SK-MEL-5 (cell line): ENCODE data around the gene LRRC43. TPM values are rescaled to one million over a fixed set of nuclear protein-coding genes. Genes with fewer than 3 reads are reported as not detected.
"Not testable (repeated sequence)": the region's sequence is repeated elsewhere in the genome, so short reads cannot be mapped to it uniquely, and the experiment has no call there.

ENCODE experiments used
- DNase-seq: peaks from one replicate; pipeline ENCODE4 v3.0.0-alpha.2; 2016; ENCODE audit warnings: low read depth, low spot score
- in situ Hi-C: cut with HindIII; loops from 2 replicates; pipeline ENCODE4 v1.10.0; 2016; ENCODE audit warnings: low sequenced_read_pairs, high pct_unique_total_duplicates, low pct_unique_long_range_greater_than_20kb
- total RNA-seq: library from RNA; depleted of rRNA; stranded (reverse); fragments of >200 nt; shearing (Covaris generic); gene quantifications from 2 replicates; pipeline ENCODE4 v1.2.3, GENCODE V29; 2014

Gene LRRC43
- total RNA-seq, 1 experiment from 2014 or later = not detected

DNA sequence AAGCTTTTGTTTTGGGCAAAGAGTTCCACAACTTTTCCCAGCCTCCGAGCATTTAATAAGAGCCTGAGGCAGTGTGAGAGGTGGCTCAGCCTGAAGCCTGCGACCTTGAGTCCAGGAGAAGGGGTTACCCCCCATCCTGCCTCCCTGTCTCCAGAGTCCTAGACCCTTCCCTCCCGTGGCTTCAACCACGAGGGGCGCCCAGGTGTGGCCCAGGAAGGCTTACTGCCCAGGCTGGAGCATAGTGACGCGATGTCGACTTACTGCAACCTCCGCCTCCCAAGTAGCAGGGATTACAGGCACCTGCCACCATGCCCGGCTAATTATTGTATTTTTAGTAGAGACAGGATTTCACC is 641 bp downstream of the LRRC43 start:
- in situ Hi-C loops = no loop called here
- no peak for DNase-seq

DNA sequence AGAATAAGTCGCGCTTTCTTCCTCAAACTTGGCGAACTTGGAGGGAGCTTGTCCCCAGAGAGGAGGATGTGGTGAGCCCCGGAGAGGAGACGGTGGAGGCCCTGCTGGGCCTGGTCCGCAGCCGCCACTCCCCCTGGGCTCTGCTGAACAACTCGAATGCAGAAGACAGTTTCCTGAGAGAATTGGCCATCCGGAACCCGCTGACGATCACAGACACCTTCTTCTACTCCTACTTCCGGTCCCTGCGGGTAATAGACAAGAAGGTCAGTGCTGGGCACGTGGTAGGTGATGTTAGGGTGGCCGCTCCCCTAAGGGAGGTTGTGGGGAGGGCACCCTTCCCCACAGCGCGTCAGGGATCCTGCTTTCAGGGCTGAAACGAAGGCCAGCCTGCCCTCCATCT is 1.6 kb downstream of the LRRC43 start:
- in situ Hi-C loops = no loop called here
- DNase-seq = no peak

DNA sequence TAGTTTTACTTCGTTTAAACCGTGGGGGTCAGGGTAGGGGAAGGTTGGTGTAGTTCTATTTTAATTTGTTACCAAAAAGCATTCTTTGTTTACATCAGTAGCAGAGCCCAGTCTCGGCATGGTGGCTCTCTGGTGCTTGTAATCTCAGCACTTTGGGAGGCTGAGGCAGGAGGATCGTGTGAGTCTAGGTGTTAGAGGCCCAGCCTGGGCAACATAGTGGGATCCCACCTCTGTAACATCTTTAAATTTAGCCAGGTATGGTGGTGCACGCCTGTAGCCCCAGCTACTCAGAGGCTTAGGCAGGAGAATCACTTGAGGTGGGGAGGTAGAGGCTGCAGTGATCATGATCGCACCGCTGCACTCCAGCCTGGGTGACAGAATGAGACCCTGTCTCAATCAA is 2.2 kb downstream of the LRRC43 start:
- in situ Hi-C loops = no loop called here
- no peak for DNase-seq

DNA sequence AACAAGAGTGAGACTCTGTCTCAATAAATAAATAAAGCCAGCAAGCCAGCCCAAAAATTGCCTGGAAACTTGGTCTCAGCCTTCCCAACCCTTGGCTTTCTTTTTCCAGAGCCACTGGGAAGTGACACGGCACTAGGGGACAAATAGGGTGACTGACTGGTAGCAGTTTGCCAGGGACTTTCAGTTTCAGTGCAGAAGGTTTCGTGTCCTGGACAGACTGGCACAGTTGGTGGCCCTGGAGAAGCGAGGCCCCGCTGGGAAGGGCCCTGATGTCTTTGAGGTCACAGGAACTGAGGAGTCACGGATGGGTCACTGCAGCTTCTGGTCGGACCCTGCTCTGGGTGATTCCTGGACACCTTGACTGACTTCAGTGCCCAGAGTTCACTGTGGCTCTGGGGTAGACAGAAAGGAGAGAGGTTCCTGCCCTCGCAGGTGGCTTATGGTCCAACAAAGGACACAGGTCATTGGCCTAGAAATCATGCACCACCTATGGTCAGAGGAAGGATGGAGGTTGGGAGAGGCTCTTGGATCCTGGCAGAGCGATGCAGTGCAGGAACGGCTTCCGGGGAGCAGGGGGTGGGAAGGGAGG is 2.7 kb downstream of the LRRC43 start:
- in situ Hi-C loops = no loop called here
- DNase-seq = no peak

DNA sequence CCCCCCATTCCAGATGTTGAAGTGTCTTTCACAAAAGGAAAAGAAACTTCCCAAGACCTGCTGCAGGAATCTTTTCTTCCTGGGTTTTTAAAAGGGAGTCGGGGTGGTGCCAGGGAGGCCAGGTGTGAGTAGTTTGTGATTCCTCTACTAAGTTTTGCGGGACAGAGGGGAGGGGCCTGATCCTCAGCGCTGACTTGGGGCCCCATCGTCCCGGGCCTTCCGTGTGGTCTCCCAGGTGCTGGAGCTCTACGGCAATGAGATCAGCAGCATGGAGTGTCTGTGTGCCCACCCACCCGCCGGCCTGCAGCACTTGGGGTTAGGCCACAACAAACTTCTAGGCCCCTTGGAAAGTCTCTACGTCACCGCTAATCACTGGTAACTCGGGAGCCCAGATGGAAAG is 4.5 kb downstream of the LRRC43 start:
- in situ Hi-C loops = no loop called here
- no peak for DNase-seq

- in situ Hi-C loops = no loop called here
- no peak for DNase-seq
Measured at GRCh38 chr12:122189626-122190475, 6.9 kb downstream of the LRRC43 start.

DNA sequence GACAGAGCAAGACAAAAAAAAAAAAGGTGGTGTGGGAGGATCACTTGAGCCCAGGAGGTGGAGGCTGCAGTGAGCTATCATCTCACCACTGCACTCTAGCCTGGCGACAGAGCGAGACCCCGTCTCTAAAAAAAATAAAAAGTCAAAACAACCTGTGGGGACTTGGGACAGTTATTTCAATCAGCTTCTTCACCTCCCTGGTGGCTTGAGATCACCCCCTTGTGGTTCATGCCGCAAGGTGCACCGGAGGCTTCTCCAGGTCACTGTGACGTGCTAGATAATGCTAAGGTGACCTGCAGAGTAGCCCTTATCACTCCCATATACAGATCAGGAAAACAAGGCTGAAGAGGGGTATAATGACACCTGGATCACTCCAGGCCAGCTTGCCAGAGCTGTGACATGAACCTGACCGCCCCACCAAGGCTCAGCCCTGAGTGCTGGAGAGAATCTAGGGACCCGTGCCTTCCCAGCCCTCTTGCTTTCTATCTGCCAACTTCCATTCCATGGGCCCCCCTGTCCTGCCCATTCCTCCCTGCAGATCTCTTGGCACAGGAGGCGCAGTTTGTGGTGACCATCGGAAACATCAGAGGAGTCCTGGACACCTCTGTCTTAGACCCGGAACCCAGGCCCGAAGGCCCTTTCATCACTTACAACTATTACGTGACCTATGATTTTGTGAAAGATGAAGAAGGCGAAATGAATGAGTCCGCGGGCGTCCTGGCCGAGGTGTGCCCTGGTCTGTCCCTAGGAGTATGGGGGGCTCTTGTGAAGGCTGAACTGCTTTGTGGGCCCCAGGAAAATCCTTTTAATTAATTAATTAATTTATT is 8.1 kb downstream of the LRRC43 start:
- DNase-seq = peak; percentile 73
- in situ Hi-C loops = no loop called here

DNA sequence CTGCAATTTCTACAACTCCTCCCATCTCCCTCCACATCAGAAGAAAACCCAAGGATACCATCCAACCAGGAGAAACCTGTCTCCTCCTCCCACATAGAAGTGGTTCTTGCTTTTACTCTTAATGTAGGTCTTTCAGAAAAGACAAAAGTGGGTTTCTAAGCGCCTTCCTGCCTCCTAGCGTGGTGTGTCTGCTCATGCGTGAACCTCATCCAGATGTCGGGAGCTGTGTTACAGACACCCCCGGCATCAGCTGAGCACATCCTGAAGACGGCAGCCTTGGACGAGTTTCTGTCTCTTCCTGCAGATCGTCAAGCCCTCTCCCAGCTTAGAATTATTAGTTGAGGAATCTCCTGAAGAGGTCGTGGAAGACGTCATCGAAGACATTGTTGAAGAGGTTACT is 9.5 kb downstream of the LRRC43 start:
- in situ Hi-C loops = no loop called here
- DNase-seq = no peak

GRCh38 chr12:122194804-122195203 is 11.9 kb downstream of the LRRC43 start:
- no peak for DNase-seq
- in situ Hi-C loops = no loop called here

DNA sequence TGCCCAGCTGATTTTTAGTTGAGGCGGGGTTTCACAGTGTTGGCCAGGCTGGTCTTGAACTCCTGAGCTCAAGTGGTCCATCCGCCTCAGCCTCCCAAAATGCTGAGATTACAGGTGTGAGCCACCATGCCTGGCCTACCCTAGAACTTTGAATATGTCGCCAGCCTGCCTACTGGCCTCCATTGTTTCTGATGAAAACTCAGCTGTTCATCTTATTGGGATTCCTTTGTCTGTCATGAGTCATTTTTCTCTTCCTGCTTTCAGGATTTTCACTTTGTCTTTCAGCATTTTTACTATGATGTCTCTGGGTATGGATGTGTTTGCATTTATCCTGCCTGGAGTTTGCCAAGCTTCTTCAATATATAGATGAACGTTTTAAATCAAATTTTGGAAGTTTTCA is 12.5 kb downstream of the LRRC43 start:
- no peak for DNase-seq
- in situ Hi-C loops = no loop called here

DNA sequence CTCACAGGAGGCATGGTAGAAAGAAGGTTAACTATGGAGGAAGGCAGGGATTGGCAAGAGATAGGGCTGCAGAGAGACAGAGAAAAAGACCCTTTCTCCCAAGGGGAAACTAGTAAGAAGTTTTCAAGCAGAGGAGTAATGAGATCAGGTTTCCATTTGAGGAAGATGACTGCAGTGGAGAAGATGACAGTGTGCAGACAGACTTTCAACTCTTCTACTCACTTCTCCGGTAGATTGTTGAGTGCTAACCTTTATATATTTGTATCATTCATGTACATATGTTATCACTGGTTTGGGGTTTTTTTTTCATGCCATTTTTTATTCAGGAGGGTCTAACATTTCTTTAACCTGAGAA is 14.7 kb downstream of the LRRC43 start:
- in situ Hi-C loops = no loop called here

GRCh38 chr12:122199484-122200355 is 16.8 kb downstream of the LRRC43 start:
- DNase-seq = no peak
- in situ Hi-C loops = no loop called here

More for the DNA sequence above, 14.7 kb downstream of the LRRC43 start:
- no peak for DNase-seq

- DNase-seq = no peak
- in situ Hi-C loops = no loop called here
Measured at GRCh38 chr12:122200541-122201175, 17.7 kb downstream of the LRRC43 start.

DNA sequence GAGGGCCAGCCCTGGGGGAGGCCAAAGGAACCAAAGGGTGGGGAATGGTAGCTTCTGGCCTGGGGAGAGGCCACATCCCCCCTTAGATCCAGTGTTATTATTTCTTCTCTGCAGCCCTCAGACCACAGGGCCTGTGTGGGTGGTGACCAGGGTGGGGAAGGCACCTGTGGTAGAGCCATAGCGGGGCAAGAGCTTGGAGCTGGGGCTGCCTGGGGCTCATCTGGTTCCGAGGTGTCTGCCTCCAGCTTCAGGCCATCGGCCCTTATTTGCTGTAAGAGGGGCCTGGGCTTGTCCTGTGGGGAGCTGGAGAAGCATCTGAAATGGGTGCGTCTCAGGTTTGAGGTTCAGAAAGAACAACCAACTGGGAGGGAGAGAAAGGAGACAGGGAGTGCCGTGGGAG is 18.5 kb downstream of the LRRC43 start:
- no peak for DNase-seq
- in situ Hi-C loops = no loop called here

- in situ Hi-C loops = no loop called here
- DNase-seq = no peak
Measured at GRCh38 chr12:122202017-122202416, 19.1 kb downstream of the LRRC43 start.

DNA sequence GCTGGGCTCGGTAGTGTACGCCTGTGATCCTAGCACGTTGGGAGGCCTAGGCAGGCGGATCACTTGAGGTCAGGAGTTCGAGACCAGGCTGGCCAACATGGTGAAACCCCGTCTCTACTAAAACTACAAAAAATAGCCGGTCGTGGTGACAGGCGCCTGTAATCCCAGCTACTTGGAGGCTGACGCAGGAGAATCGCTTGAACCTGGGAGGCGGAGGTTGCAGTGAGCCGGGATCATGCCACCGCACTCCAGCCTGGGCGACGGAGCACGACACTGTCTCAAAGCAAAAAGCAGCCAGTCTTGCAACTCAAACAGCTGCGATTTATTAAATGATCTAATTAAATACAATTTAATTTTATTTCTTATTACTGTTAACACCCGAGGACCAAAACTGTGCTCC is 19.9 kb downstream of the LRRC43 start:
- in situ Hi-C loops, DNase-seq: not testable (repeated sequence)
